Tibial nerve (tissue), 3 donors: ENCODE results near the gene ANO6.

ENCODE experiments used
- CTCF ChIP-seq, 5 experiments: fragments of 200-600 bp in 3 of 5; fragments of 450-650 bp in 2 of 5; sonication (generic) in 3 of 5; IDR thresholded peaks; one replicate each; pipeline ENCODE4 v1.5.1; 2016 to 2019; ENCODE audit warnings: antibody characterized with exemption in 5 of 5, mild to moderate bottlenecking in 3 of 5, moderate library complexity in 2 of 5
- POLR2A ChIP-seq, 2 donors: fragments of 450-650 bp; IDR thresholded peaks; one replicate each; pipeline ENCODE4 v1.6.1; 2017; ENCODE audit warnings: antibody characterized with exemption in 2 of 2, mild to moderate bottlenecking in 2 of 2, moderate library complexity in 2 of 2

- TF ChIP-seq CTCF (IDR thresholded peaks at IDR 0.05) (no peak), POLR2A (IDR thresholded peaks at IDR 0.05) (no peak)
These were observed 123.1 kb downstream of the ANO6 start for GRCh38 chr12:45339035-45339434.
